Keratinocyte (primary cell): ENCODE results near the gene STIM1. TPM values are rescaled to one million over a fixed set of nuclear protein-coding genes. Genes with fewer than 3 reads are reported as not detected.

Source experiments
- DNase-seq: peaks from one replicate; pipeline ENCODE4 v3.0.0-alpha.2; 2011; ENCODE audit warnings: low read depth, missing footprints, low spot score
- FAIRE-seq: peaks from 2 replicates; lab custom pipeline; 2011; peaks lifted over from hg19 to GRCh38; lab: Jason Lieb, UNC
- H2AFZ ChIP-seq: 2 replicates; pipeline ENCODE4 v1.6.0; 2012; ENCODE audit warnings: low read length, control low read depth, inconsistent platforms; ENCODE audit not compliant: control insufficient read depth
- H3K27ac ChIP-seq: 2 replicates; pipeline ENCODE4 v1.5.1; 2011; ENCODE audit warnings: low read length; ENCODE audit not compliant: control insufficient read depth, insufficient read depth
- H3K27me3 ChIP-seq: 3 replicates; pipeline ENCODE4 v1.6.0; 2011; ENCODE audit warnings: low read length; ENCODE audit not compliant: control insufficient read depth, insufficient read depth; ENCODE audit errors: extremely low read depth
- H3K36me3 ChIP-seq, 2 experiments: 2 replicates in 1 of 2; 3 replicates in 1 of 2; pipeline ENCODE4 v1.5.1; 2011; ENCODE audit warnings: low read length in 2 of 2, mild to moderate bottlenecking in 1 of 2; ENCODE audit not compliant: control insufficient read depth in 2 of 2, insufficient read depth in 2 of 2; ENCODE audit errors: extremely low read depth in 1 of 2
- H3K4me1 ChIP-seq: 3 replicates; pipeline ENCODE4 v1.5.1; 2011; ENCODE audit warnings: low read length; ENCODE audit not compliant: control insufficient read depth, insufficient read depth; ENCODE audit errors: extremely low read depth
- H3K4me2 ChIP-seq: 3 replicates; pipeline ENCODE4 v1.6.0; 2011; ENCODE audit warnings: low read depth, low read length; ENCODE audit not compliant: control insufficient read depth, insufficient read depth; ENCODE audit errors: extremely low read depth
- H3K4me3 ChIP-seq, 3 experiments: fragments of 200-600 bp in 1 of 3; sonication (generic) in 1 of 3; 2 replicates in 2 of 3; 3 replicates in 1 of 3; pipeline ENCODE4 v1.5.1; 2011 to 2016; ENCODE audit warnings: low read length in 3 of 3, mild to moderate bottlenecking in 3 of 3, control low read depth in 2 of 3, inconsistent platforms in 1 of 3, low read depth in 1 of 3, mixed read lengths in 1 of 3, mixed run types in 1 of 3, moderate library complexity in 1 of 3; ENCODE audit not compliant: control insufficient read depth in 2 of 3, insufficient read depth in 2 of 3; ENCODE audit errors: extremely low read depth in 1 of 3
- H3K79me2 ChIP-seq: 2 replicates; pipeline ENCODE4 v1.6.0; 2012; ENCODE audit warnings: low read length; ENCODE audit not compliant: control insufficient read depth, insufficient read depth
- H3K9ac ChIP-seq: 3 replicates; pipeline ENCODE4 v1.6.0; 2011; ENCODE audit warnings: low read length; ENCODE audit not compliant: control insufficient read depth, insufficient read depth; ENCODE audit errors: extremely low read depth
- H3K9me1 ChIP-seq: 3 replicates; pipeline ENCODE4 v1.6.0; 2011; ENCODE audit warnings: low read length; ENCODE audit not compliant: control insufficient read depth, insufficient read depth; ENCODE audit errors: extremely low read depth
- H3K9me3 ChIP-seq: 2 replicates; pipeline ENCODE4 v1.5.1; 2012; ENCODE audit warnings: low read depth, low read length; ENCODE audit not compliant: control insufficient read depth
- H4K20me1 ChIP-seq: 3 replicates; pipeline ENCODE4 v1.6.0; 2011; ENCODE audit warnings: low read length; ENCODE audit not compliant: control insufficient read depth, insufficient read depth; ENCODE audit errors: extremely low read depth
- EZH2 ChIP-seq: IDR thresholded peaks from one replicate; pipeline ENCODE4 v1.6.1; 2012; ENCODE audit warnings: inconsistent platforms, mild to moderate bottlenecking, low read length, moderate library complexity
- dilution Hi-C: fragments of 300-500 bp; cut with MboI; formaldehyde crosslinking; loops from one replicate; pipeline ENCODE4 v1.7.0; 2020; ENCODE audit warnings: low sequenced_read_pairs; ENCODE audit not compliant: extremely low pct_ligation_motif_present
- polyA plus RNA-seq, 5 experiments: library from polyadenylated mRNA; depleted of rRNA in 3 of 5; stranded (reverse) in 3 of 5; stranded (forward) in 1 of 5; unstranded in 1 of 5; fragments of >200 nt; gene quantifications; 1 replicate in 1 of 5; 2 replicates in 3 of 5; 3 replicates in 1 of 5; pipeline versions ENCODE4 v1.2.1 to v1.2.3, GENCODE V29; 2011 to 2012; ENCODE audit warnings: missing spikeins in 2 of 5, low read depth in 1 of 5, low replicate concordance in 1 of 5
- TF ChIP-seq, protein P1 (sequence below), 3 experiments: IDR thresholded peaks in 1 of 3; conservative IDR thresholded peaks in 1 of 3; optimal IDR thresholded peaks in 1 of 3; 2 replicates in 2 of 3; 3 replicates in 1 of 3; pipeline versions ENCODE3 to v1.5.1; 2011; ENCODE audit warnings: low read length in 3 of 3, mild to moderate bottlenecking in 3 of 3, moderate library complexity in 2 of 3, control low read depth in 1 of 3, inconsistent platforms in 1 of 3; ENCODE audit not compliant: insufficient read depth in 2 of 3; ENCODE audit errors: extremely low read depth in 1 of 3

Gene STIM1
- polyA plus RNA-seq, 1 donor (not counting 4 experiments of a cell fraction or from before 2014, with no cell fraction given): 23.7 TPM

DNA sequence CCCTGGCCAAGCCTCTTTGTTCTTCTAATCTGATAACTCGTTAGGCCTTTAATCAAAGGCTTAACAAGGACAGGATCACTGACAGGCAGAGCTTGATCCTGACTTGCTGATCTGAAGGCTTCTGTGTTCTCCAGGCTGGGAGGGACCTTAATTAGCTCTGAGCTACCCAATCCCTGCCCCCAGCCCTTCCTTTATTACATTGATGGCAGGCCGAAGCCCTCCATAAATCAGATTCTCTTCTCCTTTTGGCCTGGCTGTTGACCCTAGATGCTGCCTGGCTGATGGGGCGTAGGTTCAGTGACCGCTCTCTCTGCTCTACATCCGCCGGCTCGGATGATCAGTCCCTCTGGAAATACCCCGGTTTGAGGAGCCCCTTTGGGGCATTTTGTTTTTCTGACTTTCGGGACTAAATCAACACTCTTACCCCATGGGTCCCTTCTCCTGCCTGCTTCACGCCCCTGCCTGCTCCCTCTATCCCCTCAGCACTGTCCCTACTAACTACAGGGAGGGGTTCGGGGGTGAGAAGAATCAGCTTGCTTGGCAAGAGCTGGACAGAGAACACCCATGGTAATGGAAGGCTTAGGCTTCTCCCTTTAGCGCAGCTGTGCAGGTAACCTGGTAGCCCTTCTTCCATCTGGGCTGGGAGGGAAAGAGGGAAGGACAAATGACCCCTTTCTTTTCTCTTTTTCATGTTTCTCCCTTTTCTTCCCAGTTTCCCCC lies 229.1 kb downstream of the STIM1 start:
- dilution Hi-C loops: no loop called here
- no peak overlapping the region for H3K27ac ChIP-seq
- H2AFZ ChIP-seq: no peak overlapping the region
- H3K9ac ChIP-seq: no peak overlapping the region
- H3K4me1 ChIP-seq: no peaks in the 10 kb centered on the region
- peaks cover 10 to 21% of the 10 kb centered on the region in 2 experiments for H3K36me3 ChIP-seq
- H3K9me1 ChIP-seq: no peaks in the 10 kb centered on the region
- H4K20me1 ChIP-seq: no peaks in the 10 kb centered on the region
- DNase-seq (no peak), FAIRE-seq (no peak)
- no peaks in the 10 kb centered on the region for H3K27me3 ChIP-seq
- no peaks in the 10 kb centered on the region for H3K9me3 ChIP-seq
- H3K79me2 ChIP-seq: no peaks in the 10 kb centered on the region
- no peak overlapping the region for H3K4me2 ChIP-seq
- no peak overlapping the region for H3K4me3 ChIP-seq
- TF ChIP-seq, protein P1, sequence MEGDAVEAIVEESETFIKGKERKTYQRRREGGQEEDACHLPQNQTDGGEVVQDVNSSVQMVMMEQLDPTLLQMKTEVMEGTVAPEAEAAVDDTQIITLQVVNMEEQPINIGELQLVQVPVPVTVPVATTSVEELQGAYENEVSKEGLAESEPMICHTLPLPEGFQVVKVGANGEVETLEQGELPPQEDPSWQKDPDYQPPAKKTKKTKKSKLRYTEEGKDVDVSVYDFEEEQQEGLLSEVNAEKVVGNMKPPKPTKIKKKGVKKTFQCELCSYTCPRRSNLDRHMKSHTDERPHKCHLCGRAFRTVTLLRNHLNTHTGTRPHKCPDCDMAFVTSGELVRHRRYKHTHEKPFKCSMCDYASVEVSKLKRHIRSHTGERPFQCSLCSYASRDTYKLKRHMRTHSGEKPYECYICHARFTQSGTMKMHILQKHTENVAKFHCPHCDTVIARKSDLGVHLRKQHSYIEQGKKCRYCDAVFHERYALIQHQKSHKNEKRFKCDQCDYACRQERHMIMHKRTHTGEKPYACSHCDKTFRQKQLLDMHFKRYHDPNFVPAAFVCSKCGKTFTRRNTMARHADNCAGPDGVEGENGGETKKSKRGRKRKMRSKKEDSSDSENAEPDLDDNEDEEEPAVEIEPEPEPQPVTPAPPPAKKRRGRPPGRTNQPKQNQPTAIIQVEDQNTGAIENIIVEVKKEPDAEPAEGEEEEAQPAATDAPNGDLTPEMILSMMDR (optimal IDR thresholded peaks at IDR 0.05 in 1 of 3, IDR thresholded peaks at IDR 0.05 in 1 of 3, conservative IDR thresholded peaks at IDR 0.05 in 1 of 3; ENCODE audit: extremely low read depth in 1 of 3, insufficient read depth in 2 of 3, low read length in 3 of 3): no peak
- TF ChIP-seq EZH2: no peak

DNA sequence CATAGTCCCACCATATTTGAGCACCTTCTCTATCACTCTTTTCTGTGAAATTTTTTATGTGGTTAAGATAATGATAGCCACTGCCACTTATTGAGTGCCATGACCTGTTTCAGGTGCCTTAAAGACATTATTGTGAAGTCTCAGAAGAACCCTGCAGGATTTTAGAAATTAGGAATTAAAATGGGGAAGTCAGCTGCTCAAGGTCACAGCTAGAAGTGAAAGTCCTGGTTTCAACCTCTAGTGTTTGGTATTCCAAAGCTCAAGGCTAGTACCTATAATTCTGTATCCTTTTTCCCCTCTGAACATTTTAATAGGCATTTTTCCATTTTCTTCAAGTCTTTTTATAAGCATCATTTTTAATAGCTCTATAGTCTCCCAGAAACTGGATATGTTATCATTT lies 230.1 kb downstream of the STIM1 start:
- Histone ChIP-seq H3K4me1 (no peaks in the 10 kb centered on the region), H3K9me1 (no peaks in the 10 kb centered on the region), H3K27me3 (no peaks in the 10 kb centered on the region), H3K36me3 (peaks cover 10 to 22% of the 10 kb centered on the region in 2 experiments), H3K9ac (no peak overlapping the region), H2AFZ (no peak overlapping the region), H3K9me3 (no peaks in the 10 kb centered on the region), H3K27ac (no peak overlapping the region), H4K20me1 (no peaks in the 10 kb centered on the region), H3K4me3 (no peak overlapping the region), H3K79me2 (no peaks in the 10 kb centered on the region), H3K4me2 (no peak overlapping the region)
- no peak for TF ChIP-seq EZH2
- TF ChIP-seq, protein P1 (optimal IDR thresholded peaks at IDR 0.05 in 1 of 3, IDR thresholded peaks at IDR 0.05 in 1 of 3, conservative IDR thresholded peaks at IDR 0.05 in 1 of 3; ENCODE audit: extremely low read depth in 1 of 3, insufficient read depth in 2 of 3, low read length in 3 of 3): no peak
- DNase-seq: no peak
- dilution Hi-C loops: no loop called here
- FAIRE-seq: no peak
